Femur (tissue), 1 donor: Measurements from ENCODE around the gene HS6ST1.
A peak's percentile ranks its signal among the peaks of the same experiment; 100 is the strongest.

ENCODE experiments used
- DNase-seq: peaks from one replicate; pipeline ENCODE4 v3.0.0-alpha.2; 2017

Gene HS6ST1

GRCh38 chr2:128308889-128309279, 9.8 kb downstream of the HS6ST1 start:
- no peak for DNase-seq

- peak; percentile 25 for DNase-seq
Measured at GRCh38 chr2:128308284-128308731, 10.4 kb downstream of the HS6ST1 start.

GRCh38 chr2:128307595-128307994, 11.1 kb downstream of the HS6ST1 start:
- DNase-seq: peak; percentile 11

GRCh38 chr2:128306931-128307460, 11.7 kb downstream of the HS6ST1 start:
- peak; percentile 18 for DNase-seq

- peak; percentile 90 for DNase-seq
Measured at GRCh38 chr2:128306081-128306930, 12.4 kb downstream of the HS6ST1 start.

GRCh38 chr2:128305555-128306080, 13.1 kb downstream of the HS6ST1 start:
- no peak for DNase-seq

GRCh38 chr2:128304715-128305554, 13.7 kb downstream of the HS6ST1 start:
- DNase-seq: peak; percentile 88

- DNase-seq: no peak
Measured at GRCh38 chr2:128304330-128304714, 14.3 kb downstream of the HS6ST1 start.

GRCh38 chr2:128303911-128304310, 14.8 kb downstream of the HS6ST1 start:
- DNase-seq: no peak

GRCh38 chr2:128303095-128303791, 15.4 kb downstream of the HS6ST1 start:
- no peak for DNase-seq

GRCh38 chr2:128302744-128303067, 16.0 kb downstream of the HS6ST1 start:
- no peak for DNase-seq

- DNase-seq: no peak
Measured at GRCh38 chr2:128302011-128302743, 16.5 kb downstream of the HS6ST1 start.

- DNase-seq: peak; percentile 66
Measured at GRCh38 chr2:128301501-128301966, 17.1 kb downstream of the HS6ST1 start.

- no peak for DNase-seq
Measured at GRCh38 chr2:128301021-128301420, 17.6 kb downstream of the HS6ST1 start.

GRCh38 chr2:128300151-128301020, 18.3 kb downstream of the HS6ST1 start:
- DNase-seq: no peak

GRCh38 chr2:128299628-128300027, 19.0 kb downstream of the HS6ST1 start:
- no peak for DNase-seq

- no peak for DNase-seq
Measured at GRCh38 chr2:128298846-128299507, 19.7 kb downstream of the HS6ST1 start.

- DNase-seq: no peak
Measured at GRCh38 chr2:128298286-128298685, 20.4 kb downstream of the HS6ST1 start.

GRCh38 chr2:128293870-128294455, 24.7 kb downstream of the HS6ST1 start:
- DNase-seq: no peak

- no peak for DNase-seq
Measured at GRCh38 chr2:128293426-128293755, 25.3 kb downstream of the HS6ST1 start.
